Left renal pelvis (tissue), 4 donors: Measurements from ENCODE around the gene HIVEP3. TPM values are rescaled to one million over a fixed set of nuclear protein-coding genes. Genes with fewer than 3 reads are reported as not detected.

Experiments
- DNase-seq, 4 donors: peaks; one replicate each; pipeline ENCODE4 v3.0.0-alpha.2; 2013; ENCODE audit warnings: low read depth in 4 of 4, low spot score in 3 of 4
- polyA plus RNA-seq, 4 donors: library from polyadenylated mRNA; unstranded; fragments of 120-200 nt; gene quantifications; one replicate each; pipeline ENCODE4 v1.2.1, GENCODE V29; 2013; ENCODE audit not compliant: insufficient read length in 4 of 4

HIVEP3 gene
- polyA plus RNA-seq, 4 donors: 3.5 to 7.0 (median 4.2) TPM

- DNase-seq: no peak
Observed at GRCh38 chr1:41819069-41819468, 99.7 kb downstream of the HIVEP3 start.

- DNase-seq: no peak
Observed at GRCh38 chr1:41816061-41816460, 102.7 kb downstream of the HIVEP3 start.

GRCh38 chr1:41813755-41814745, 104.7 kb downstream of the HIVEP3 start:
- no peak for DNase-seq

GRCh38 chr1:41813226-41813625, 105.5 kb downstream of the HIVEP3 start:
- no peak for DNase-seq

GRCh38 chr1:41812453-41812852, 106.3 kb downstream of the HIVEP3 start:
- no peak for DNase-seq

DNA sequence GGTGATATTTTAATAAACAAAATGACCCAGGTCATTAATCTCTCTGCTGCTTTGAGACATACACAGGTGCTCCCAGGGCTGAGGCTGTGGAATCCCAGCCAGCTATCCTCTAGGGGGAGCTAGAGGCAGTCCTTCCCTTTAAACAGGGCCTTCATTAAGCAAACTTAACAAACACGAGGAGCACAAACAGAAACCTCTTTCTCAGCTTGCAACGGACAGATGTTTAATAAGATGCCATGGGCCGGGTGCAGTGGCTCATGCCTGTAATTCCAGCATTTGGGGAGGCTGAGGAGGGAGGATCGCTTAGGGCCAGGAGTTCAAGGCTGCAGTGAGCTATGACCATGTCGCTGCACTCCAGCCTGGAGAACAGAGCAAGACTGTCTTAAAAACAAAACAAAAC, 106.7 kb downstream of the HIVEP3 start:
- DNase-seq: peak in 3 of 4 donors; percentile 8 to 19 (median 10)

- no peak for DNase-seq
Observed at GRCh38 chr1:41811051-41811795, 107.5 kb downstream of the HIVEP3 start.

DNA sequence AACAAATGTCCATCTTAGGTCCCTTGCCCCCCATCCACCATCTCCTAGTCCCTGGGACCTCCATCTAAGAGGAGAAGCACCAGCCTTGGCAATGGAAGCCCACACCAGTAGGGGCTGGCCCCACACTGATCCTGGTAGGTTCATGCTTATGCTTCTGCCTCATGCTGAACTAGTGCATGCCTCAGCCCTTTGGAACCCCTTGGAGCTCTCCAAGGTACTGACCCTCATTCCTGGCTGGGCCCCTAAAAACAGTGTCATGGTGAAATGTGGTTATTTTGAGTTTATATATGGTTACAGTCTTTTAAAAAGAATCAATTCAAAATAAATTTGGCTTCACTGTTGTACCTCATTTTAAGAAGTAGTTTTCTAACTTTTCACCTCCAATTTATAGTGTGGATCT, 108.3 kb downstream of the HIVEP3 start:
- peak; percentile 36 to 62 (median 38) for DNase-seq

- DNase-seq: no peak
Observed at GRCh38 chr1:41809692-41810091, 109.0 kb downstream of the HIVEP3 start.

- no peak for DNase-seq
Observed at GRCh38 chr1:41807390-41807789, 111.3 kb downstream of the HIVEP3 start.

DNA sequence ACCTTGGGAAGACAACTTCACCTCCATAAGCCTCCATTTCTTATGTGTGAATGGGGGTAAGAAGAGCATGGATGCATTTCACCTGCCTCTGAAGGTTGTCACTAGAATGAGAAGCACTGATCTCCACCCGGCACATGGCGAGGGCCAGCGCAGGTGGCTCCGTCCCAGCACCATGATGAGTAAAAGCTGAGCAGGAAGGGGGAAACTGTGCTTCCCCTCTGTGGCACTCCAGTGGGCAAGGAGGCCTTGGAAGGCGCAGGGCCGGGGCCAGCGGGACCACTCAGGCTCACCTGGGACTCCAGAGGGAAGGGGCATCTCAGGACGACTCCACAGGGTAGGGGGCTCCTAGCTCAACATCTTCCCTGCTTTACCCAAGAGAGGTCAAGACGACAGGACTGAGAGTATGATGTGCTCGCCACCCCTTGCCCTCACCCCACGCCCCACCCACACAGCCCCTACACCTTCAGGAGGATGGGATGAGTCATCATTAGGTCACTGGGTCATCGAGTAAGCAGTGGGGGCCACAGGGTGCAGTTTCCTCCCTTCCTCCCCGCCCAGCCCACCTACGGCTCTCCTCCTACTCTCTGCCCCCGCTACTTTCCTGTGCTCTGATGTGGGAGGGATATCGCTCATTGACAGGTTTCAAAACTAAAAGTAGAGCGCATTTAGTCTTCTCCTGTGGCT, 112.1 kb downstream of the HIVEP3 start:
- DNase-seq: no peak

GRCh38 chr1:41805771-41806471, 112.8 kb downstream of the HIVEP3 start:
- no peak for DNase-seq

GRCh38 chr1:41804176-41804575, 114.5 kb downstream of the HIVEP3 start:
- DNase-seq: no peak

DNA sequence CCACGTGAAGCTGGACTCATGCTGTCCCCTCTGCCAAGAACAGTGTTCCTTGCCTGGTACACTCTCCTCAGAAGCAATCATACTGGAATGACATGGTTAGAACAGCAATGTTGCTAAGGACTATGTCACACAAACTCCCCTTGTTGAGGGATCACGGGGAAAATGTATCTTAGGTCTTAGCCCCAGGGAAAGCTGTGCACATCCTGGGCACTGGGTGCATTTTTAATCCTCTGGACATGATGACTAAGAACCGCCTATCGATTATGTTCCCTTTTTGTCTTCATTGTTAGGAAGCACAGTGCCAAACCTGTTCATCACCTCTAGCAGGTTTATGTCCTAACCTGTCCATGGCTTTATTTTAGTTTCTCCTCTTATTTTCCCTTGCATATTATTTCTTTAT, 115.1 kb downstream of the HIVEP3 start:
- DNase-seq: no peak

- DNase-seq: no peak
Observed at GRCh38 chr1:41802532-41803501, 115.9 kb downstream of the HIVEP3 start.

- DNase-seq: no peak
Observed at GRCh38 chr1:41800311-41800829, 118.4 kb downstream of the HIVEP3 start.

- DNase-seq: no peak
Observed at GRCh38 chr1:41799723-41800122, 119.0 kb downstream of the HIVEP3 start.

DNA sequence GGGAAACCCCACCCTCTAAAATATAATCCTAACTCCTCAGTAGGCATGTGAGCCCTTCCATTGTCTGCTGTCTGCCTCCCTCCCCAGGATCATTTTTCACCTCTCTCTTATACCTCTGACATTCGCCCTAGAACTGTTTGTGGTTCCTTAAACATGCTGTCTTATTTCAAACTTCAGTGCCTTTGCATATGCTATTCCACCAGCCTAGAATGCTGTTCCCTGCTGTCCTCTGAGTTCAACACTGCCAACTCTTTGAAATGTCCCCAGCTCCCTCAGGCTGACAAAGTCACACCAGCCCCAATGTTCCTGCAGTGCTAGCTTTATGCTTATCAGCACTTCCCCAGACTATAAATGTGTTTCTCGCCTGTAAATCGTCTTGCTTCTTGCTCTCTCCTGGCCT, 119.5 kb downstream of the HIVEP3 start:
- DNase-seq: no peak

DNA sequence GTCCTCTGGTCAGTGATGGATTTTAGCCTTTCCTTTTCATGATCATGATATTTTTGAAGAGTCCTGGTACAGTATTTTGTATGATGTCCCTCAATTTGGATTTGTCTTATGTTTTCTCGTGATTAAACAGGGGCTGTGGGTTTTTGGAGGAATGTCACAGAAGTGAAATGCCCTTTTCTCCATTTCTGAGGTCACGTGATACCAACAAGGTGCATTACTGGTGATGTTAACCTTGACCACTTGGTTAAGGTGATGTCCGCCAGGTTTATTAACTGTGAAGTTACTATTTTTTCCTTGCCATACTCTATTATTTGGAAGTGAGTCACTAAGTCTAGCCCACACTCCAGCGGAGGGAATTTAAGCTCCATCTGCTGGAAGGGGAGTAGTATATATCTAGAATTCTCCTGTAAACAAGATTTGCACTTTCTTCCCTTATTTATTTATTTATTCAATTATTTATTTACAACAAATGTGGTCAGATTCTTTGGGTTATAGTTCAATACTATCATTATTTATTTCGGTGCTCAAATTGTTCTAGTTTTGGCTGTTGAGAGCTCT, 123.4 kb downstream of the HIVEP3 start:
- DNase-seq: no peak
